ENCODE results near the gene OR56A5. TPM values are rescaled to one million over a fixed set of nuclear protein-coding genes. Genes with fewer than 3 reads are reported as not detected.

Gene OR56A5
- total and polyA plus RNA-seq, 2 donors: not detected

DNA sequence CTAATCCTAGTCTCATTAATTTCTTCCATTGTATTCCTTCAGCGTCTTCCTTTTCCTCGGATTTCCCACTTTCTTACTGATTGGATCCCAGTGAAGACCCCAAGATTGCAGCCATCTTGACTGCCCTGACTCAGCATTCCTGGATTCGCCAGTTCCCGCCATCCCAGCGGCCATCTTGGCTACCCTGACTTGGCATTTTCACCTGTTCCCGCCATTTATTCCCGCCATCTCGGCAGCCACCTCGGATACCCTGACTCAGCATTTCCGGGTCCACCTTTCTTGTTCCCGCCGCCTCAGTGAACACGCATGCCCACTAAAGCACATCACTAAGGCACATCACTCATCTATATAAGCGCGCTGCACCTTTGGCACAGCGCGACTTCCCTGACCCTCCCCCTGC is 40.0 kb downstream of the OR56A5 start:
- Histone ChIP-seq H3K4me3 (ENCODE audit: low read length in 2 of 2) (no peak overlapping the region), H3K27me3 (ENCODE audit: control insufficient read depth in 2 of 2, insufficient read depth in 1 of 2, low read length in 1 of 2) (no peaks in the 10 kb centered on the region), H3K4me1 (ENCODE audit: control insufficient read depth in 2 of 2, insufficient read depth in 2 of 2, low read length in 2 of 2) (no peaks in the 10 kb centered on the region), H3K9me3 (ENCODE audit: control insufficient read depth in 2 of 2, insufficient read depth in 1 of 2, low read length in 1 of 2) (peaks cover 4 to 48% of the 10 kb centered on the region in 2 donors), H3K27ac (ENCODE audit: low read depth in 1 of 2, low read length in 1 of 2) (no peak overlapping the region), H3K36me3 (ENCODE audit: control insufficient read depth in 2 of 2, insufficient read depth in 2 of 2, low read length in 1 of 2) (no peaks in the 10 kb centered on the region)
- DNase-seq (ENCODE audit: low read depth in 6 of 9, low spot score in 9 of 9): no peak
- WGBS: 98% methylated on average over 17 of the region's 17 CpGs

GRCh38 chr11:5923794-5924193 is 44.5 kb downstream of the OR56A5 start:
- H3K27ac ChIP-seq (ENCODE audit: low read depth in 1 of 2, low read length in 1 of 2): no peak overlapping the region
- no peak for DNase-seq (ENCODE audit: low read depth in 6 of 9, low spot score in 9 of 9)
- H3K36me3 ChIP-seq (ENCODE audit: control insufficient read depth in 2 of 2, insufficient read depth in 2 of 2, low read length in 1 of 2): no peaks in the 10 kb centered on the region
- no peak overlapping the region for H3K4me3 ChIP-seq (ENCODE audit: low read length in 2 of 2)
- no peaks in the 10 kb centered on the region for H3K4me1 ChIP-seq (ENCODE audit: control insufficient read depth in 2 of 2, insufficient read depth in 2 of 2, low read length in 2 of 2)
- no peaks in the 10 kb centered on the region for H3K27me3 ChIP-seq (ENCODE audit: control insufficient read depth in 2 of 2, insufficient read depth in 1 of 2, low read length in 1 of 2)
- H3K9me3 ChIP-seq (ENCODE audit: control insufficient read depth in 2 of 2, insufficient read depth in 1 of 2, low read length in 1 of 2): peaks cover 0 to 9% of the 10 kb centered on the region in 2 donors

- Histone ChIP-seq H3K36me3 (ENCODE audit: control insufficient read depth in 2 of 2, insufficient read depth in 2 of 2, low read length in 1 of 2) (no peaks in the 10 kb centered on the region), H3K4me3 (ENCODE audit: low read length in 2 of 2) (no peak overlapping the region), H3K27ac (ENCODE audit: low read depth in 1 of 2, low read length in 1 of 2) (no peak overlapping the region), H3K4me1 (ENCODE audit: control insufficient read depth in 2 of 2, insufficient read depth in 2 of 2, low read length in 2 of 2) (no peaks in the 10 kb centered on the region), H3K27me3 (ENCODE audit: control insufficient read depth in 2 of 2, insufficient read depth in 1 of 2, low read length in 1 of 2) (no peaks in the 10 kb centered on the region), H3K9me3 (ENCODE audit: control insufficient read depth in 2 of 2, insufficient read depth in 1 of 2, low read length in 1 of 2) (peaks cover 0 to 5% of the 10 kb centered on the region in 2 donors)
- no peak for DNase-seq (ENCODE audit: low read depth in 6 of 9, low spot score in 9 of 9)
Measured at GRCh38 chr11:5923427-5923776, 44.9 kb downstream of the OR56A5 start.

DNA sequence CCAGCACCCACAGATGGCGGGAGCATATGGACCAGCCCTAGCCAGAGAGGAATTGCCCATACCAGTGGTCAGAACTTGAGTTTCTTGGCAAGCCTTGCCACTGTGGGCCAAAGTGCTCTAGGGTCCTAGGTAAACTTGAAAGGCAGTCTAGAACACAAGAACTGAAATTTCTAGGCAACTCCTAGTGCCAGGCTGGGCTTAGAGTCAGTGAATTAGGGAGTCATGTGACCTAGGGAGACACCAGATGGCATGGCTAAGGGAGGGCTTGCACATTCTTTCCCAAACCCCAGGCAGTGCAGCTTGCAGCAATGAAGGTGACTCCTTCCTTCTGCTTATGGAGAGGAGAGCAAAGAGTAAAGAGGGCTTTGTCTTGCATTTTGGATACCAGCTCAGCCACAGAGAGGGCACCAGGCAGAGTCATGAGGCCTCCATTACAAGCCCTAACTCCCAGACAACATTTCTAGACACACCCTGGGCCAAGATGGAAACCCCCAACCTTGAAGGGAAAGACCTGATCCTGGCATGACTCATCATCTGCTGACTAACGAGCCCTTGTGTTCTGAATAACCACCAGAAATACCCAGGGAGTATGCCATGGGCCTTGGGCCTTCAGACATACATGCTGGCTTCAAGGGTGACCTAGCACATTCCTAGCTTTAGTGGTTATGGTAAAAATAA is 45.4 kb downstream of the OR56A5 start:
- no peak for DNase-seq (ENCODE audit: low read depth in 6 of 9, low spot score in 9 of 9)
- no peak overlapping the region for H3K27ac ChIP-seq (ENCODE audit: low read depth in 1 of 2, low read length in 1 of 2)
- no peaks in the 10 kb centered on the region for H3K27me3 ChIP-seq (ENCODE audit: control insufficient read depth in 2 of 2, insufficient read depth in 1 of 2, low read length in 1 of 2)
- peaks cover 0 to under 1% of the 10 kb centered on the region in 2 donors for H3K9me3 ChIP-seq (ENCODE audit: control insufficient read depth in 2 of 2, insufficient read depth in 1 of 2, low read length in 1 of 2)
- no peaks in the 10 kb centered on the region for H3K4me1 ChIP-seq (ENCODE audit: control insufficient read depth in 2 of 2, insufficient read depth in 2 of 2, low read length in 2 of 2)
- no peaks in the 10 kb centered on the region for H3K36me3 ChIP-seq (ENCODE audit: control insufficient read depth in 2 of 2, insufficient read depth in 2 of 2, low read length in 1 of 2)
- WGBS: 87% methylated on average over 2 of the region's 2 CpGs
- H3K4me3 ChIP-seq (ENCODE audit: low read length in 2 of 2): no peak overlapping the region

Other genes with a start within 250 kb of the OR56A5 start
- gene OR56B1, start 232.0 kb downstream of the OR56A5 start, total RNA-seq: not detected
- gene OR56B1, start 232.0 kb downstream of the OR56A5 start, polyA plus RNA-seq: 0.11 TPM
- gene OR52N4, start 214.3 kb downstream of the OR56A5 start, total RNA-seq: 0.09 TPM
- gene OR52N4, start 214.3 kb downstream of the OR56A5 start, polyA plus RNA-seq: 0.73 TPM
- gene OR52N5, start 185.1 kb downstream of the OR56A5 start, total RNA-seq: not detected
- gene OR52N5, start 185.1 kb downstream of the OR56A5 start, polyA plus RNA-seq: 0.05 TPM
- not detected for gene OR52N1, start 177.2 kb downstream of the OR56A5 start, total RNA-seq
- gene OR52N1, start 177.2 kb downstream of the OR56A5 start, polyA plus RNA-seq: not detected
- gene OR52N2, start 159.6 kb downstream of the OR56A5 start, total RNA-seq: not detected
- 0.23 TPM for gene OR52N2, start 159.6 kb downstream of the OR56A5 start, polyA plus RNA-seq
- gene OR52E6, start 126.6 kb downstream of the OR56A5 start, total RNA-seq: not detected
- not detected for gene OR52E6, start 126.6 kb downstream of the OR56A5 start, polyA plus RNA-seq
- not detected for gene OR52E8, start 110.8 kb downstream of the OR56A5 start, total RNA-seq
- not detected for gene OR52E8, start 110.8 kb downstream of the OR56A5 start, polyA plus RNA-seq
- not detected for gene OR52E4, start 87.9 kb downstream of the OR56A5 start, total RNA-seq
- gene OR52E4, start 87.9 kb downstream of the OR56A5 start, polyA plus RNA-seq: not detected
- not detected for gene OR52E5, start 75.3 kb downstream of the OR56A5 start, total RNA-seq
- 0.05 TPM for gene OR52E5, start 75.3 kb downstream of the OR56A5 start, polyA plus RNA-seq
- gene OR56A3, start 26.2 kb downstream of the OR56A5 start, total RNA-seq: not detected
- gene OR56A3, start 26.2 kb downstream of the OR56A5 start, polyA plus RNA-seq: not detected
- not detected for gene OR52L1, start 18.5 kb upstream of the OR56A5 start, total RNA-seq
- gene OR52L1, start 18.5 kb upstream of the OR56A5 start, polyA plus RNA-seq: not detected
- gene OR56A4, start 38.5 kb upstream of the OR56A5 start, total RNA-seq: not detected
- gene OR56A4, start 38.5 kb upstream of the OR56A5 start, polyA plus RNA-seq: not detected
- not detected for gene OR56A1, start 62.3 kb upstream of the OR56A5 start, total RNA-seq
- 0.05 TPM for gene OR56A1, start 62.3 kb upstream of the OR56A5 start, polyA plus RNA-seq
- not detected for gene OR56B4, start 139.2 kb upstream of the OR56A5 start, total RNA-seq
- gene OR56B4, start 139.2 kb upstream of the OR56A5 start, polyA plus RNA-seq: not detected
- not detected for gene OR52B2, start 201.8 kb upstream of the OR56A5 start, total RNA-seq
- gene OR52B2, start 201.8 kb upstream of the OR56A5 start, polyA plus RNA-seq: not detected
- not detected for gene OR52W1, start 230.7 kb upstream of the OR56A5 start, total RNA-seq
- gene OR52W1, start 230.7 kb upstream of the OR56A5 start, polyA plus RNA-seq: 0.02 TPM
- not detected for gene C11orf42, start 237.1 kb upstream of the OR56A5 start, total RNA-seq
- not detected for gene C11orf42, start 237.1 kb upstream of the OR56A5 start, polyA plus RNA-seq